ENCODE results near the gene MRPL2.

DNA sequence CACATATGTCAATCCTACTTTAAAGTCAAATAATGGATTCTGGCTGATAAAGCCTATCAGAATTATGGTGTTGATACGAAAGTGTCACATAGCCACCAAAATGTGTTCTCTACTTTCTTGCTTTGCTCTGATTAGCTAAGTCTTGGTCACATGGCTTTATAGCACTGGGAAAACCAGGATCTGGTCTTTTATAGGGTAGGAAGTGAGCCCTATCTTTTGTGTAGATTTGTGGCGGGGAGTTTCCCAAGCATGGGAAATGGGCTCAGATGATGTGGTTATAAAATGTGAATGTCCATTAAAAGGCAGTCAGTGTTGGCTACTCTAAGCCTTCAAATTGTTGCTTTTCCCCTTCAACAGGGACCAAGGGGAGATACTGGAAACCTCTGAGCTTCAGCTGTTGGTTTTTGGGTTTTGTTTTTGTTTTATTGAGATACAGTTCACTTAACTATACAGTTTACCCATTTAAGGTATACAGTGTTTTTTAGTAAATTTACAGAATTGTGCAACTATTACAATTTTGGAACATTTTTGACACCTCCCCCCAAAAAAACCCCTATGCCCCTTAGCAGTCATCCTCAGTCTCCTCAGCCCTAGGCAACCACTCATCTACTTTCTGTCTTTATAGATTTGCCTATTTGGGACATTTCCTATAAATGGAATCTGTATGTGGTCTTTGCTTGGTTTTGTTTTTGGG lies 25.6 kb downstream of the MRPL2 start:
- TF ChIP-seq, protein P1, sequence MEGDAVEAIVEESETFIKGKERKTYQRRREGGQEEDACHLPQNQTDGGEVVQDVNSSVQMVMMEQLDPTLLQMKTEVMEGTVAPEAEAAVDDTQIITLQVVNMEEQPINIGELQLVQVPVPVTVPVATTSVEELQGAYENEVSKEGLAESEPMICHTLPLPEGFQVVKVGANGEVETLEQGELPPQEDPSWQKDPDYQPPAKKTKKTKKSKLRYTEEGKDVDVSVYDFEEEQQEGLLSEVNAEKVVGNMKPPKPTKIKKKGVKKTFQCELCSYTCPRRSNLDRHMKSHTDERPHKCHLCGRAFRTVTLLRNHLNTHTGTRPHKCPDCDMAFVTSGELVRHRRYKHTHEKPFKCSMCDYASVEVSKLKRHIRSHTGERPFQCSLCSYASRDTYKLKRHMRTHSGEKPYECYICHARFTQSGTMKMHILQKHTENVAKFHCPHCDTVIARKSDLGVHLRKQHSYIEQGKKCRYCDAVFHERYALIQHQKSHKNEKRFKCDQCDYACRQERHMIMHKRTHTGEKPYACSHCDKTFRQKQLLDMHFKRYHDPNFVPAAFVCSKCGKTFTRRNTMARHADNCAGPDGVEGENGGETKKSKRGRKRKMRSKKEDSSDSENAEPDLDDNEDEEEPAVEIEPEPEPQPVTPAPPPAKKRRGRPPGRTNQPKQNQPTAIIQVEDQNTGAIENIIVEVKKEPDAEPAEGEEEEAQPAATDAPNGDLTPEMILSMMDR (IDR thresholded peaks at IDR 0.05), result no peak
- TF ChIP-seq POLR2A (IDR thresholded peaks at IDR 0.05; ENCODE audit: low read depth) (no peak), POLR2AphosphoS5 (IDR thresholded peaks at IDR 0.05) (no peak), EP300 (IDR thresholded peaks at IDR 0.05) (no peak)

All from esophagus muscularis mucosa (tissue), 4 donors.